Stomach (tissue), 4 donors: ENCODE data around the gene VPS72.

ENCODE experiments used
- CTCF ChIP-seq, 7 experiments: fragments of 450-650 bp in 4 of 7; fragments of 200-600 bp in 3 of 7; sonication (generic) in 3 of 7; IDR thresholded peaks; one replicate each; pipeline ENCODE4 v1.5.1; 2016 to 2019; ENCODE audit warnings: antibody characterized with exemption in 7 of 7, control low read depth in 2 of 7, mild to moderate bottlenecking in 1 of 7
- POLR2A ChIP-seq, 4 donors: fragments of 450-650 bp; IDR thresholded peaks; one replicate each; pipeline ENCODE4 v1.6.1; 2016; ENCODE audit warnings: antibody characterized with exemption in 4 of 4, control low read depth in 2 of 4, mild to moderate bottlenecking in 1 of 4, moderate library complexity in 1 of 4

DNA sequence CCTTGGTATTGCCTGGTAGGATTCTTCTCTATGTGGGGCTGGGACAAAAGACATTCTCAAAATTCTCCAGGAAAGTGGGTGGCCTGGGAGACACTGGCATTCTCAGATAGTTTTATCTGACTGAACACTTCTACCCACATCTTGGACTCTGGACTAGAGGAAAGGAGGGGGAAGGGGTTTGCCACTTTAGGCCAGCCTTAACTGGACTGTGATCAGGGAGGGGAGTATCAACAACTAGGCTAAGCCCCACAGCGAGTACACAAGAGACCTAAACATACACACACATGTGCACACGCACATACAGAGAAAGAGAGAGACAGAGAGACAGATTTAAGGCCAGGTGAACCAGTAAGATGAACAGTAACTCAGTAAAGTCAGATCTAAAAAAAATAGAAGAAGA, 42.3 kb downstream of the VPS72 start:
- no peak for TF ChIP-seq CTCF (IDR thresholded peaks at IDR 0.05)
- no peak for TF ChIP-seq POLR2A (IDR thresholded peaks at IDR 0.05)
